Nephron progenitor cell (in vitro differentiated cells): ENCODE data around the gene CREB3L2.
"Not testable (repeated sequence)": the region's sequence is repeated elsewhere in the genome, so short reads cannot be mapped to it uniquely, and the experiment has no call there.

Experiments
- DNase-seq: peaks from one replicate; pipeline ENCODE4 v3.0.0; 2021
- H3K27ac Mint-ChIP-seq: 2 replicates; pipeline ENCODE4 v1.8.0; 2021; ENCODE audit warnings: mild to moderate bottlenecking, moderate library complexity, mixed read lengths
- H3K27me3 Mint-ChIP-seq: 2 replicates; pipeline ENCODE4 v1.8.0; 2021; ENCODE audit warnings: mild to moderate bottlenecking, low read depth, mixed read lengths; ENCODE audit not compliant: poor library complexity
- H3K36me3 Mint-ChIP-seq: 2 replicates; pipeline ENCODE4 v1.8.0; 2021; ENCODE audit warnings: low read depth, mixed read lengths
- H3K4me1 Mint-ChIP-seq: 2 replicates; pipeline ENCODE4 v1.8.0; 2021; ENCODE audit warnings: mixed read lengths
- H3K4me3 Mint-ChIP-seq: 2 replicates; pipeline ENCODE4 v1.8.0; 2021; ENCODE audit warnings: mild to moderate bottlenecking, moderate library complexity, mixed read lengths
- H3K9me3 Mint-ChIP-seq: 2 replicates; pipeline ENCODE4 v1.8.0; 2021; ENCODE audit warnings: mild to moderate bottlenecking, moderate library complexity, mixed read lengths
- CTCF ChIP-seq: fragments of 200-600 bp; sonication (generic); IDR thresholded peaks from 2 replicates; pipeline ENCODE4 v1.5.0; 2021; ENCODE audit warnings: antibody characterized with exemption

The CREB3L2 gene

GRCh38 chr7:137986252-137987017 is 15.5 kb downstream of the CREB3L2 start:
- Mint-ChIP-seq H3K4me3 (no peak overlapping the region), H3K27me3 (peaks cover 3% of the 10 kb centered on the region), H3K27ac (peak overlapping the region; percentile 91)

GRCh38 chr7:137985897-137986251 is 16.0 kb downstream of the CREB3L2 start:
- Mint-ChIP-seq H3K27ac (peak overlapping the region; percentile 91), H3K36me3 (peaks cover 37% of the 10 kb centered on the region), H3K4me1 (peaks cover 9% of the 10 kb centered on the region), H3K9me3 (peaks cover 14% of the 10 kb centered on the region), H3K4me3 (no peak overlapping the region), H3K27me3 (peaks cover 3% of the 10 kb centered on the region)
- no peak for TF ChIP-seq CTCF
- DNase-seq = no peak

More at GRCh38 chr7:137986252-137987017, 15.5 kb downstream of the CREB3L2 start:
- TF ChIP-seq CTCF = no peak
- DNase-seq = no peak
- Mint-ChIP-seq H3K4me1 (peaks cover 4% of the 10 kb centered on the region), H3K9me3 (peaks cover 14% of the 10 kb centered on the region), H3K36me3 (peaks cover 32% of the 10 kb centered on the region)

GRCh38 chr7:137985253-137985896 is 16.5 kb downstream of the CREB3L2 start:
- H3K36me3 Mint-ChIP-seq = peaks cover 41% of the 10 kb centered on the region
- peak overlapping the region; percentile 76 for H3K27ac Mint-ChIP-seq
- peaks cover 3% of the 10 kb centered on the region for H3K27me3 Mint-ChIP-seq
- DNase-seq = no peak
- peaks cover 12% of the 10 kb centered on the region for H3K4me1 Mint-ChIP-seq
- peaks cover 14% of the 10 kb centered on the region for H3K9me3 Mint-ChIP-seq
- H3K4me3 Mint-ChIP-seq = no peak overlapping the region
- no peak for TF ChIP-seq CTCF

- peaks cover 45% of the 10 kb centered on the region for H3K36me3 Mint-ChIP-seq
- TF ChIP-seq CTCF = no peak
- H3K4me1 Mint-ChIP-seq = peaks cover 12% of the 10 kb centered on the region
- H3K27me3 Mint-ChIP-seq = peaks cover 3% of the 10 kb centered on the region
- H3K4me3 Mint-ChIP-seq = no peak overlapping the region
- DNase-seq = no peak
- peak overlapping the region; percentile 76 for H3K27ac Mint-ChIP-seq
- peaks cover 14% of the 10 kb centered on the region for H3K9me3 Mint-ChIP-seq
Observed at GRCh38 chr7:137984181-137985041, 17.5 kb downstream of the CREB3L2 start.

- Mint-ChIP-seq H3K4me3 (no peak overlapping the region), H3K36me3 (peaks cover 51% of the 10 kb centered on the region), H3K4me1 (peaks cover 19% of the 10 kb centered on the region), H3K27me3 (peaks cover 3% of the 10 kb centered on the region), H3K27ac (peak overlapping the region; percentile 99), H3K9me3 (peaks cover 14% of the 10 kb centered on the region)
- DNase-seq = no peak
- TF ChIP-seq CTCF = no peak
Observed at GRCh38 chr7:137983323-137984008, 18.4 kb downstream of the CREB3L2 start.

- peaks cover 14% of the 10 kb centered on the region for H3K9me3 Mint-ChIP-seq
- H3K36me3 Mint-ChIP-seq = peaks cover 54% of the 10 kb centered on the region
- H3K4me1 Mint-ChIP-seq = peaks cover 22% of the 10 kb centered on the region
- H3K4me3 Mint-ChIP-seq, H3K27ac Mint-ChIP-seq, H3K27me3 Mint-ChIP-seq, DNase-seq: not testable (repeated sequence)
Observed at GRCh38 chr7:137982394-137982793, 19.5 kb downstream of the CREB3L2 start.
